ENCODE data around the gene ANKRD61. TPM values are rescaled to one million over a fixed set of nuclear protein-coding genes. Genes with fewer than 3 reads are reported as not detected.
"Not testable (repeated sequence)": the region's sequence is repeated elsewhere in the genome, so short reads cannot be mapped to it uniquely, and the experiment has no call there.

The ANKRD61 gene
- total and polyA plus RNA-seq, 2 experiments from 2014 or later, result 0.81 TPM; not detected in 1

GRCh38 chr7:6008668-6009611 lies 22.2 kb upstream of the ANKRD61 start, which contains the start of the genes AIMP2 and PMS2:
Gene AIMP2 (plus strand): TSS chr7:6009272. CDS start chr7:6009364, 92 bp downstream.
Gene PMS2 (minus strand): TSS chr7:6009049. CDS start chr7:6009019, 30 bp downstream.
- peaks cover 44% of the 10 kb centered on the region for H3K79me2 ChIP-seq
- H3K9me3 ChIP-seq (ENCODE audit: low read depth), result no peaks in the 10 kb centered on the region
- H4K20me1 ChIP-seq (ENCODE audit: insufficient read depth, poor library complexity, severe bottlenecking), result no peaks in the 10 kb centered on the region
- WGBS (ENCODE audit: low lambda C conversion rate, missing lambda C conversion rate), result 2% methylated on average over 83 of the region's 84 CpGs
- TF ChIP-seq CTCF (IDR thresholded peaks at IDR 0.05; ENCODE audit: poor library complexity) (peak; percentile 15), EZH2phosphoT487 (IDR thresholded peaks at IDR 0.05; ENCODE audit: low read depth, severe bottlenecking, unreplicated experiment) (no peak), EZH2 (IDR thresholded peaks at IDR 0.05; ENCODE audit: borderline replicate concordance) (no peak)
- H3K27ac ChIP-seq, result peak within 1 kb of the TSS; percentile 92
- H3K9me2 ChIP-seq (replicated peaks; ENCODE audit: insufficient read depth), result no peaks in the 10 kb centered on the region
- peak within 1 kb of the TSS; percentile 85 for H3K4me2 ChIP-seq
- no peaks in the 10 kb centered on the region for H3K27me3 ChIP-seq
- H3K36me3 ChIP-seq (replicated peaks; ENCODE audit: insufficient read depth, low read depth), result no peaks in the 10 kb centered on the region
- peak; percentile 98 for DNase-seq (ENCODE audit: low spot score)
- H3K4me3 ChIP-seq, result peak within 1 kb of the TSS; percentile 41
- H2AFZ ChIP-seq, result peak within 1 kb of the TSS; percentile 58
- peaks cover 20% of the 10 kb centered on the region for H3K4me1 ChIP-seq (ENCODE audit: insufficient read depth)

- H3K36me3 ChIP-seq (replicated peaks; ENCODE audit: insufficient read depth, low read depth); H3K9me2 ChIP-seq (replicated peaks; ENCODE audit: insufficient read depth); H4K20me1 ChIP-seq (ENCODE audit: insufficient read depth, poor library complexity, severe bottlenecking); DNase-seq (ENCODE audit: low spot score); H3K4me3 ChIP-seq; H3K27me3 ChIP-seq; H2AFZ ChIP-seq; H3K9me3 ChIP-seq (ENCODE audit: low read depth): not testable (repeated sequence)
- 91% methylated on average over 8 of the region's 8 CpGs for WGBS (ENCODE audit: low lambda C conversion rate, missing lambda C conversion rate)
- H3K27ac ChIP-seq, result peak overlapping the region; percentile 92
- H3K79me2 ChIP-seq, result peaks cover 57% of the 10 kb centered on the region
- H3K4me1 ChIP-seq (ENCODE audit: insufficient read depth), result peaks cover 20% of the 10 kb centered on the region
- peak overlapping the region; percentile 74 for H3K4me2 ChIP-seq
Measured at GRCh38 chr7:6010370-6010769, 20.8 kb upstream of the ANKRD61 start.

- Histone ChIP-seq H3K79me2 (peaks cover 53% of the 10 kb centered on the region), H3K27me3 (no peaks in the 10 kb centered on the region), H3K4me3 (no peak overlapping the region), H3K36me3 (replicated peaks; ENCODE audit: insufficient read depth, low read depth) (no peaks in the 10 kb centered on the region), H2AFZ (no peak overlapping the region), H3K9me2 (replicated peaks; ENCODE audit: insufficient read depth) (no peaks in the 10 kb centered on the region), H3K4me2 (peak overlapping the region; percentile 74), H3K9me3 (ENCODE audit: low read depth) (no peaks in the 10 kb centered on the region), H3K27ac (peak overlapping the region; percentile 92), H4K20me1 (ENCODE audit: insufficient read depth, poor library complexity, severe bottlenecking) (no peaks in the 10 kb centered on the region), H3K4me1 (ENCODE audit: insufficient read depth) (peaks cover 26% of the 10 kb centered on the region)
- TF ChIP-seq EZH2phosphoT487 (IDR thresholded peaks at IDR 0.05; ENCODE audit: low read depth, severe bottlenecking, unreplicated experiment), result no peak
- no peak for TF ChIP-seq CTCF (IDR thresholded peaks at IDR 0.05; ENCODE audit: poor library complexity)
- no peak for TF ChIP-seq EZH2 (IDR thresholded peaks at IDR 0.05; ENCODE audit: borderline replicate concordance)
- DNase-seq (ENCODE audit: low spot score), result no peak
- WGBS (ENCODE audit: low lambda C conversion rate, missing lambda C conversion rate), result 81% methylated on average over 2 of the region's 2 CpGs
Measured at GRCh38 chr7:6011541-6011940, 19.6 kb upstream of the ANKRD61 start.
